KG1 (cell line): ENCODE data around the gene FOXD4.
"Not testable (repeated sequence)": the region's sequence is repeated elsewhere in the genome, so short reads cannot be mapped to it uniquely, and the experiment has no call there.

Experiments
- DNase-seq: peaks from one replicate; lab custom pipeline; 2025; lab: John Stamatoyannopoulos, UW

FOXD4 gene

DNA sequence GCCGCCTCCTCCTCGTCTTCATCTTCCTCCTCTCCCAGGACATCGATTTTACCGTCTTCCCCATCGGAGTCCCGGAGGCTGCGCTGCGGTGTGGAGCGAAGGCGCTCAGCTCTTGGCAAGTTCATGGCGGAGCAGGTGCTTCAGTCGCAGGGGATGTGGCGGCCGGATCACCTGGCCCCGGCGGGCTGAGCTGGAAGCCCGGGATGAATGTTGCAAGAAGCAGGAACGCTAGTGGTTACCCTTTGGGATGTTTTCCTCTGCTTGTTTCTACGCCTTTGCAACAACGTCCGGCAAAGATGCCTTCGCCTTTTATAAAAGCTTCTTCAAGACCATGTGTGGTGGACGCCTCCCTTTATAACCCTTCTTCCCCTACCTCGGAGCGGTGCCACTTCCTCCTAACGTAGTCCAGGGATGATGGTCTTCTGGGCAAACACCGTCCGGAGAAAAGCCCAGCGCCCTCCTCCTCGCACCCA is at the start of gene FOXD4:
Gene FOXD4, minus strand, starts transcription at position 423 of the 473 bp plus-strand sequence. Its CDS starts 298 bp downstream, at position 125.
- not testable (repeated sequence) for DNase-seq

DNA sequence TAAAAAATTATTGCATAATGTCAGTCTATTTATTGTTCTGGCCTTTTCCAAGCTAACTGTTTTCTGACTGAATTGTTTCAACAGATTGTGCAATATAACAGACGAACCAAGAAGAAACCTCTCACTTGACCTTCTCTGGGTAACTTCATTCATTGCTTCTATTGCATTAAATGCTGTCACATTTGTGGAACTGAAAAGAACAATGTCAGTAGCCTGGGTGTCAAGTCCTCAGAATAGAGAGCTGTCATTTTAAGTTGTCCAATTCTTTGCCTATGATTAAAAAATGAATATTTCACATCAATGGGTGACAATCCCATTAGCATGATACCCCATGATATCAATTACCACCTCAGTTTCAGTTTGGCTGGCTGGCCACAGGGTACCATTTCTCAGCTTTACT is 41.7 kb upstream of the FOXD4 start:
- not testable (repeated sequence) for DNase-seq

DNA sequence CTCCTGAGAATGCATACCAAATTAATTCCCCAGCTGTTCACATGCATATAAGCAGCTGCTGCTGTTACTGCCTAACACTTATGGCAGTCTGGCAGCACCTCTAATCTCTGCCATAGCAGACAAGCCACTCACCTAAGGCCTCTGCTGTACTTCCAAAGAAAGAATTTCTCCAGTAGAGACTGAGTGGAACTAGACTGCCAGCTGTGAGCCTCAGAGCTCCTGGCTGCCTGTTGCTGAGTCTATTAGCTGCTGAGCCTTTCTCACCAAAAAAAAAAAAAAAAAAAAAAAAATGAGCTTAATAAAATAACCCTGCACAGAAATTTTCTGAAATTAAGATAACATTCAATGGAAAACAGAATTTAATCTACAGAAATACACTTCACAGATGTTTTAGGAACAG is 33.0 kb upstream of the FOXD4 start:
- DNase-seq = not testable (repeated sequence)

DNA sequence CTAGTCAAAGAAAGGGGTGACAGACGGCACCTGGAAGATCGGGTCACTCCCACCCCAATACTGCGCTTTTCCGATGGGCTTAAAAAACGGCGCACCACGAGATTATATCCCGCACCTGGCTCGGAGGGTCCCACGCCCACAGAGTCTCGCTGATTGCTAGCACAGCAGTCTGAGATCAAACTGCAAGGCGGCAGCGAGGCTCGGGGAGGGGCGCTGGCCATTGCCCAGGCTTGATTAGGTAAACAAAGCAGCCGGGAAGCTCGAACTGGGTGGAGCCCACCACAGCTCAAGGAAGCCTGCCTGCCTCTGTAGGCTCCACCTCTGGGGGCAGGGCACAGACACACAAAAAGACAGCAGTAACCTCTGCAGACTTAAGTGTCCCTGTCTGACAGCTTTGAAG is 21.7 kb upstream of the FOXD4 start:
- DNase-seq = not testable (repeated sequence)

DNA sequence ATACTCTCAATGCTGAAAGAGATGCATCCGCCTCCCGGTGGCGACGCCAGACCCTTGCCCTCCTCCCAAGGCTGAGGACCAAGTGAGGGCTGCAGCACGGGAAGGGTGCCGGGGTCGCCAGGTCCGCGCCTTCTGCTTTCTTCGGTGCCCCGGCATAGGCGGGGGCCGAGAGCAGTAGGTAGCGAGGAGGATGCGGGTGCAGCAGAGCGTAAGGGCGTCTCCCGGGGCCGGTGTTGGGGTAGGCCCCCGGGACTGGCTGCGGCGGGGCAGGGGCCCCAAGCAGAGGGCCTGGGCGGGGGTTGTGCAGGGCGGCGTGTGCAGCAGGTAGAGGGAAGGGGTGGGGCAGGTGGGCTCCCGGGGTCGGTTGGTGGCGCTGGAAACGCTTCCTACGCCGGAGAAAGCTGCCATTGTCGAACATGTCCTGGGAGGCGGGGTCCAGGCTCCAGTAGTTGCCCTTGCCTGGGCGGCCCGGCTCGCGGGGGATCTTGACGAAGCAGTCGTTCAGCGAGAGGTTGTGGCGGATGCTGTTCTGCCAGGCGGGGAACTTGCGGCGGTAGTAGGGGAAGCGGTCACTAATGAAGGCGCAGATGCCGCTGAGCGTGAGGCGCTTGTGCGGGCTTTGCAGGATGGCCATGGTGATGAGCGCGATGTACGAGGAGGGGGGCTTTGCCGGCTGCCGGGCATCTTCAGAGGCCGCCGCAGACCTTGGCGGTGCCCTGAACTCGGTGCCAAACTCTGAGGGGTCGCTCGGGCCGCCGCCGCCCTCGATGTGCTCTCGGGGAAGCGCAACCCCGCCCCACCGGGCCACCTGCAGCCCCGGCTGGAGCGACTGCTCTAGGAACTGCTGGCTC is 848 bp downstream of the FOXD4 start:
- DNase-seq = not testable (repeated sequence)

DNA sequence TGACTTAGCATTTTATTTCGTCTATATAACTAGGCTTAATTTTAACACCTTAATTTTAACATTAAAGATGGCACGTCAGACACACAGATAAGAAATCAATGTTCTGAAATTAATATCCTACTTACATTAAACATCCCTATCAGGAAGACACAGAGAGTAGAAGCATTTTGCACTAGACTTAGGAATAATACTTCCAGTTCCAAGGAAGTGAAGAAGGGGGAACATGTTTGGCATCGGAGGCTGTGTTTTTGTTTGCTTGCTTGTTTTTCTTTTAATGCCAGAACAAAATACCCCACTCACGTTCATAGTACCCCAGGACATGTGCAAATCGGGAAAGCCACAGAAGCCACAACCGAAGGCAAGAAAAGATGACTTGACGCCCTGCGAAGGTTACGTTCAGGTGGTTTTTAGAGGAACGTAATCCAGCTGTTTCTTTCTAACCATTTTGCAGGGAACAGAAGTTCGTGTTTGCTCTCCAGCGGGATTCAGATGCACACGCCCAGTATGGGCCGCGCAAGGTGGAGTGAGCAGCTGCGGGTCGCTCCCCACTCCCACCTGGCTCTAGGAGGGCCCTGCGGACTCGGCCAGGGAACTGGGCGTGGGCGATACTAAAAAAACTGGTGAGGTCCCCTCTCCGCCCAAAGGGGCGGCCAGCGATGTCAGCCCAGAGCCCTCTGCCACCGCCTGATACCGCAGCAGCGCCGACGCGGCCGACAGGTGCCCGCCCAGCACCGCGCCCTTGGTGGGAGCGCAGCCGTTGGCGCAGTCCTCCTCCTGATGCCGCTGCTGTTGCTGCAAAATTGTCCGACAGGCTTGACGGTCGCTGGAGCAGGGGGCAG is 1.8 kb downstream of the FOXD4 start:
- not testable (repeated sequence) for DNase-seq

DNA sequence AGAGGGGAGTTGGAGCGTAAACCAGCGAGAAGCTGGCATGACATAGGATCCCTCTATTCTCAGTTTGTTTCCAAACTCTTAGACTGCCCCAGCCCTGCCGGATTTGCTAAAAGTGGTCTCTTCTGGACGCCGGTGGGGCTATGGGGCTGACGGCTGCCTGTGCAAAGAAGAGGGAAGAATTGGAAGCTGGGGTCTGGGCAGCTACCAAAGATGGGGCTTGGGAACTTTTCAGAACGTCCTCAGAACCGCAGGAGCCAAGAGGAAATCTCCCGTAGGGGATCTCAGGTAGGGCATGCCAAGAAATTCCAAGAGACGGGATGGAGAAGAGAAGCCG is 3.1 kb downstream of the FOXD4 start:
- not testable (repeated sequence) for DNase-seq

DNA sequence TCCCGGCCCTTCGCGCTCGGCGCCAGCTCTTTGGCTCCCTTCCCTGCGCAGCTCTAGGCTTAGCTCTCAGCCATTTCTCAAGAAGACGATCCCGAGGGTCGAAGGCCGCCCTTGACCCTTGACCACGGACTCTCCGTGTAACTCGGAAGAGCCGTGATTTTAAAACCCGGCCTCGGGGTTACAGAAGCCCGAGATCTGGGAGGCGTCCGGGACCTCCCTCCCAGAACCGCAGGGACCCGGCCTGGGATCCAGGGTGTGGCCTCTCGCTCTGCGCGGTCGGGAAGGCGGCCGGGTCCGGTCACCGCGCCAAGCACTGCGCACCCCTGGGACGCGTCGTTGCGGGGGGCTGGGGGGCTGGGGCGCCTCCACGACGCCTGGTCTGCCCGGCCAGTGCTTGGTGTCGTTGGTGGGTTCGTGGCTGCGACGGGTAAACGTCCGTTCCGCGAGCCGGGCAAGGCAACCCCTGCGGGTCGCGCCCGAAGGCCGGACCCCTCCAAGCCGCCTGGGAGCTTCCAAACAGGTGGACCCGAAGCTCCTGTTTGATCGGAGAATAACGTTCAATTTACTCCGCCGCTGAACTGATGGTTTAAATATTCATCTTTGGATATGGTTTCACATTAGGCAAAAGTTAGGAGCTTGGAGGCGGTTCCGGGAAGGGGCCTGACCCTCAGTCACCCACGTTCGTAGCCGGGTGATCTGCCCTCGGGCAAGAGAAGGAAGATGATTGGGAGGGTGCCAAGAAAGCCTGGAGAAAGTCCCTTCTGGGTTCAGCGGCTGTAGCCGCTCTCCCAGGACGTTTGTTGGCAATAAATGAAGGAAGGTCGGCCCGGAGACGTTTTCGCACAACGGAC is 3.7 kb downstream of the FOXD4 start:
- not testable (repeated sequence) for DNase-seq

DNA sequence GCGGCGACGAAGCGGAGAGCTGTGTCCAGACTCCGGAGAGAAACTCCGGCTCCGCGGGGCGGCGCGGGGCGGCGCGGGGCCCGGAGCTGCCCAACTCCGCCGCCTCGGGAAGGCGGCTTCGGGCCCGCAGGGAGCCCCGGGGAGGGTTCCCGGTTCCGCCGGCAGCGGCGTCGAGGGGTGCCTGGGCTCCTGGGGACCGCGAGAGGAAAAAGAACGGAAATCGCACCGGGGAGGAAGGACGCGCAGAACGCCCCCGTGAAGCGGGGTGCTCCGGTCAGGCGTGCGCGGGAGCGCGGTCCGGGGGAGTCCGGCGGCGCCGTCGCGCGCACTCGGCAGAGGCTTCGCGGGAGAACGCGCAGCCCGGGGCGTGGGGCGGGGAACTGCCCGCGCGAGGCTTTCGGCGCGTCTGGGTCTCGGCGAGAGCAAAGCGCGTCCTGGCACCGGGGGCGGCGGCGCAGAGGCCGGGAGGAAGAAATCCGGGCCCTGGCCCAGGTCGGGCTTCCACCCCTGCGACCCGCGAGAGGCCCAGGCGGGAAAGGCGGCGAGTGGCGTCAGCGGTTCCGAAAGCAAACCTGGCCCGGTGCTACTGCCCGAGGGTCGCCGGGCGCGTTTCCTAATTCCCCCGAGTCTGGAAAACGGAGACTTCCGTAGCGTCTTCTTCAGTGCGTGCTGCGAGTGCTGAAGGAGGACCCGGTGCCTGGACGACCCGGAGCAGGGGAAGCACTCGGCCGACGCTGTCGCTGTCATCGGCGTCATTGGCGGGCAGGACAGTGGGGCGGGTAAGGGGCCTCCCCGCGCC is 4.5 kb downstream of the FOXD4 start:
- not testable (repeated sequence) for DNase-seq

DNA sequence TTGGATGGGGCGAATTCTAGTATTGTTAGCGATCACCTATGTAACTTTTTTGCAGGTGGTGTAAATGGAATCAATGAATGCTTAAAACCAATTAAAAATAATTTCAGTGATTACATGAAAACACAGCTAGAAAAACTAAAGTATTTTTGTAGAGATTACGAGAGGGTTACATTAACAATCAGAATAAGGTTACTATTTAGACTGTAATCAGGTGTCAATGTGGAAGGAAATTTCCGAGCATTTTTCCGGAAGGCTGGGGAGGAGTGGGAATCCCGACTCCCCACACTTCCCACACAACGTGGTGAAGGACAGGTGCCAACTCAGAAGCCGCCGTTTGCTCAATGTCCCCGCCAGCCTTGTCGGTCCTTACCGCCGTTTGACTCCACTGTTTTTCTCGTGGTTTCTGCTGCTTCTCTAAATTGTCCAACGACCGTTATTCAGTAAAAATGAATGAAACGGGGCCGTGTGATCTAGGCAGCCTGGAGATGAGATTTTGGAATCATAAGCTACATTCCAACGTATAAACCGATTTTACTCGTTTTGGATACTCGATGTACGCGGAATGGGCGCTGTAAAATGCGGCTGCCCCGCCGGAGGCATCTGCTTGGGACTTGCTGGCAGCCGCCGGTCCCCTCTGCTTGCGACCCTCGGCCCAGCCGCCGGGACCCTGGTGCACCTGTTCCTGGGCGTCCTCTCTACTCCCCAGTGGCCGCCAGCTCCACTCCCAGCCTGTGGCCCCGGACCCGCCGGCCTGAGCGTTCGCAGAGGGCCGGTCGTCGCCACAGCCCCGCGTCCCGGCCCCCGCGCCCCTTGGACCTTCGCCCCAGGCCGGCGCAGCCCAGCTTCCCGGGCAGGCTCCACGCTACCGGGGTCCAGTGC is 5.4 kb downstream of the FOXD4 start:
- not testable (repeated sequence) for DNase-seq

DNA sequence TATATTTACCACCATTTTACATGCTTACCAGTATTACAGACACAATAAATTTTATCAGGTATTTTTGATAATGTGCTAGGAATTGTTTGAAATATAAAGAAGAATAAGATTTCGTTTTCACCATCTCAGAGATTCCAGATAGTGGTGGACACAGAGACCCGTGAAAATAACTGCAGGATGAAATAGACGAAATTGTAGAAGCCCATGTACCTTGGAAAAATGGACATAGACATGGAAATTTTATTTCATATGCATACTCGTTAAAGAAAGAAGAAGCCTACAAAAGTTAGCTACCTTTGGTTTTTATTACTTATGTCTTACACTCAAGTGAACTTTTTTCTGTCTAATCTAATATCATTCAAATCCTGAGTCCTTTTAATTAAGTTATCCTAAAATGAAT is 7.5 kb downstream of the FOXD4 start:
- DNase-seq = not testable (repeated sequence)

DNA sequence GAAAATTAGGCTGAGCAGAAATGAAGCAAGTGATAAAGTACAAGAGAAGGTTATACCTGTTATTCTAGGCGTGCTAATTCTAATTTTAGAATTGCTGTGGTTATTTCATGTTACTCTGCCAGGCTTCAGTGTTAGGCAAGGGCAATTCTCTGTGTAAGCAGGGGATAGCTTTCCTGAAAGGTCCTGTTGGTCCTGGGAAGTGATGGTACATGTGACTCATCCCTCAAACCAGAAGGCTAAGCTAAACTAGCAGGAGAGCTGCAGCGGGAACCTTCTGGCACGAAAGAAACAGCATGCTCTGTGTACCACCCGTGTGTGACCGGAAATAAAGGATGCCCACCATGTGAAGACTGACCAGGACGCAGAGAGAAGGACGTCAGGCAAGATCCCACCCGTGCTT is 8.7 kb downstream of the FOXD4 start:
- not testable (repeated sequence) for DNase-seq

DNA sequence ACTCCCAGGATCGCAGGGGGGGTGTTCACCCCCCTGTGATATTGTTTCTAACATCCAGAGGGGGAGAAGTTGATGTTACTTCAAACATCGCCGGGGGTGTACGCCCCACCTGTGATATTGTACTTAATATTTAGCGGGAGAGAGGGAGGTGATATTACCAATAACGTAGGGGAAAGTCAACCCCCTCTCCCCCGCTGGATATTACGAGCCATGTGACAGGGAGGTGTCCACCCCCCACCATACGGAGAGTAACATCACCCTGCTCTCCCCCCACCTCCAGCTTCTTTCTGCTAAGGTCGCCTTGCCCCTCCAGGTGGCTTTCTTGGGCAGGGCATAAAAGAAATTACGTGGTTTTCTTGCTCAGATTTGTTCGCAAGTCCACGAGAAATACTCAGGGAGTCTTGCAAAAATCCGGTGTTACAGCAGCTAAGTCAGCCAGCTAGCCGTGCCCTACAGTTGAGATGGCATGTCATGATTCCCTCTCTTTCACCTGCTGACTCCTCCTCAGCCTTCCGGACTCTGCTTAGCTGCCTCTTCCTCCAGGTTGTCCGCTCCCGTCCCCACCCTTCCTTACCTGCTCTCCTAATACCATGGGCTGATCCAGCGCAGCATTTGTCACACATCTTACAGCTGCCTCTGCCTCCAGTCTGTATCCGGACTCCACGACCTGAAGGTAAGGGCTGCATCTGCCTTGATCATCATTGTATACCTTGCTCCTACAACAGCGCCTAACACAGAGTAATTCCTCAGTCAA is 9.3 kb downstream of the FOXD4 start:
- DNase-seq = not testable (repeated sequence)

DNA sequence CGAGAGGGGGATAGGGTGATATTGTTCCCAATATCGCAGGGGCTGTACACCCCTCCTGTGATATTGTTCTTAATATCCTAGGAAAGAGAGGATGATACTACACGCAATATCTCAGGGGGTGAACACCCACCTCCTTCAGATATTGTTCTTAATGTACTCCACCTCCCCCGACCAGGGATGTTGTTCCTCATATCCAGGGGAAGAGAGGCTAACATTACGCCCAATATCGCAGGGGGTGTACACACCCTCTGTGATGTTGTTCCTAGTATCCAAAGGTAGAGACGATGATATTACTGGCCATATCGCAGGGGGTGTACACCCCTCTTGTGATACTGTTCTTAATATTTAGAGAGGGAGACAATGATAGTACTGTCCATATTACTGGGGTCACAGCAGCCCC is 12.2 kb downstream of the FOXD4 start:
- DNase-seq = not testable (repeated sequence)

DNA sequence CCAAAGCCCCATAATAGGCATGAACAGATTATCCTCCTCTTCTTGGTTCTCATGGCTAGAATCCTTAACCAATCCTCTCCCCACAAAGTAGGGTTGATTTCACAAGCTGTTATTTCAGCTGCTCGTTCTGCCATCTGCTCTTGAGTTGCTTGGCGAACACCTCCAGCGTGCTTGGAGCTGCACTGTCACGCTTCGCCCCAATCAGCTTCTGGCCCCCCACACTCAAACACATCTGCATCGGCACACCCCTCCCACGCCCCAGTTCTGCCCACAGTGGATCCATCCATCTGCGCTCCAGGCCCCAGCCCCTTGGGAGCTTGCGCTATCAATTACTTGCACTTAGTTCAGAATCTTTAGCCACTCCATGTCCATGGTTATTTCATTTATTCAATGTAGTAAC is 17.8 kb downstream of the FOXD4 start:
- not testable (repeated sequence) for DNase-seq

DNA sequence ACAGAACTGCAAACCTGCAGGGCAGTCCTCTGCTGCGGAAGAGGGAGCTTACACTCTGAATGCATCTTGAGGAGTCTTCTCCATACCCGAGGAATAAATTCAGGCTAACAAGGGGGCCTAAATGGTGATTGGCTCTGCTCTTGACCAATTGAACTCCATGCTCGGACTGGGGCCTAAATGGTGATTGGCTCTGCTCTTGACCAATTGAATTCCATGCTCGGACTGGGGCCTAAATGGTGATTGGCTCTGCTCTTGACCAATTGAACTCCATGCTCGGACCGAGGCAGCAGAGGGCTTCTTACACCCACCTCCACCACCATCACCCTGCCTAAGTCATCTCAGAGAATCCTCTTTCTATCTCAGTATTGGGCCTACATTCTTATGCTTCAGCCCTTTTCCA is 18.4 kb downstream of the FOXD4 start:
- not testable (repeated sequence) for DNase-seq

DNA sequence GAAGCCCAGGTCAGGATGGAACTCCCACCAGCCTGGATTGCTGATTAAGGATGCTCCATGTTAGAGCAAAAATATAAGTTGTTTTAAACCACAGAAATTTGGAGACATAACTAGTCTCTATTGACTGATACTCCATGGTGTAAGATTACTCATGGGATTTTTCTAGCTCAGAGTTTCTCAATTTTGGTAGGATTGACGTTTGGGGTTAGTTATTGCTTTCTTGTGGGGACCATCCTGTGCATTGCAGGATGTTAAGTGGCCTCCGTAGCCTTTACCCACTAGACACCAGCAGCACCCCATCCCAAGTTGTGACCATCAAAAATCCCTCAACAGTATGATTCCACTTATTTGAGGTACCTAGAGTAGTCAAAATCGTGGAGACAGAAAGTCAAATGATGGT is 19.4 kb downstream of the FOXD4 start:
- DNase-seq = not testable (repeated sequence)

DNA sequence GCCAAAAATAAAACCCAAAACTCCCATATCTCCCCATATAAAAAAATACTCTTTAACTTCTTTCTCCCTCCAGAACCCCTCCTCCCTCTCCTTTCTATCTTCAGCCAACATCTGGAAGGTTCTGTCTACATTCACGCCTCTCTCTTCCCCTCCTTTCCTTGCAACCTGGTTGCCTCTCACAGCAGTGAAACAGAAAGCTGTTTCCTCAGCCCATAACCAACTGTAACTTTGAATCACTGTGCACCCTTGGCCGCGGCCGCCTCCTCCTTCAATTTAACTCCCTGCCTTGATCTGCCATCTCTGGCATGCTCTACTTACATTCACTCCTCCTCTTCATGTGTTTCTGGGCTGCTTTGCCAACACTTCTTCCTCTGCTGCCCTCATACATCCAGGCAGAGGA is 23.2 kb downstream of the FOXD4 start:
- DNase-seq = not testable (repeated sequence)

DNA sequence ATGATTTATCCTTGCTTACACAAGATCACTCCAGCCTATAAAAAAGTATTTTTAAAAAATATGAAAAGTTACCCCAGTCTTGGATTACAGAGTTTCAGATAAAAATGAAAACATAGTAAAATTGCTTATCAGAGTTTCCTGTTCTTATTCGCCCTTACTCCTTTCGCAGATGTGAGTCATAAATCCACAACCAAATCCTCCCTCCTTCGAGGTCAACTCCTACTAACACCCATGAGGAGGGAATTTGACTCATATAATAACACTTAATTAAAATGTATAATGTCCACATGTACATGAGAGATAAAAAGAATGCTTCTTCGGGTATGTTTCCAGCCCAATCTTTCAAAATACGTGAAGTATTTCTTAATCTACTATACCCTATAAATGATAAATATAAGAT is 23.9 kb downstream of the FOXD4 start:
- not testable (repeated sequence) for DNase-seq
